CD4-positive, alpha-beta T cell treated with Interleukin-4 for 1 hour (primary cell): ENCODE results near the gene LRSAM1.

Experiments used
- DNase-seq, 2 donors: peaks; one replicate each; pipeline ENCODE4 v3.0.0-alpha.2; 2020 to 2022

LRSAM1 gene

DNA sequence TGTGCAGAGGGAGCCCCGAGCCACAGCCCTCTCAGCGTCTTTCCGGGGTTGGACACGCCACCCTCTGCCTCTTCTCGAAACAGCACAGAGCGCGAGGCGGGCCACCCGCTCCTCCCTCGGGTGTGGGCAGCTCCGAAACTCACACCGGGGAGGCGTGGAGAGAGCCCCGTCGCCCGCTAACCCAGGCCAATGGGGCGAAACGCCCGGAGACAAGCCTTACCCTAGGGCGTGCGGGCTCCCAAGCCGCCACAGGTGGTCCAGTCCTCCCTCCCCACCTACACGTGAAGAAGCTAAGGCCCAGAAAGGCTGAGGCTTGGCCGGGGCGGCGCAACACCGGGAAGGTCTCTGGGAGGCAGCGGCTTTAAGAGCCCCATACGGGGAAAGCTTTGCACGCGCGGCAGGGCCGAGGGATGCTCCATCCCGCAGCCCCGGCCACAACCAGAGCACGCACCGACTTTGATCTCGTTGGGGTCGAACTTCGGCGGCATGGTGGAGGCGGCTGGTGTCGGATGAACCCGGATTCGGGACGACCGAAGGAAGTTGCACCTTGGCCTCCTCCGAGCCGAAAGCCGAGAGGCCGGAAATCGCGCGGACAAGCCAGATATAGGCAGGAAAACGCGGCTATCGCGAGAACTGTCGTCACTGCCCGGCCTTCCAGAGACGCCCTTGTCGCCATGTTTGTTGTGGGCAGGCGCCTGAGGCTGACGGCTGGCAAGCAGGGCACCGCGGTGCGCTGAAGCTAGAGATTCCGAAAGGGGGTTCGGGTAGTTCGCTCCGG is at the start of gene LRSAM1, which contains the start of gene RPL12:
TSS of gene LRSAM1 (plus strand) at position 681 of the 778 bp plus-strand sequence. CDS start 3,018 bp downstream, outside the sequence.
TSS of gene RPL12 (minus strand) at position 577 of the 778 bp plus-strand sequence. CDS start at position 488, 89 bp downstream.
- peak; percentile 96 to 98 for DNase-seq

GRCh38 chr9:127402401-127403090 is 48.8 kb upstream of the LRSAM1 start:
- DNase-seq, result no peak

DNA sequence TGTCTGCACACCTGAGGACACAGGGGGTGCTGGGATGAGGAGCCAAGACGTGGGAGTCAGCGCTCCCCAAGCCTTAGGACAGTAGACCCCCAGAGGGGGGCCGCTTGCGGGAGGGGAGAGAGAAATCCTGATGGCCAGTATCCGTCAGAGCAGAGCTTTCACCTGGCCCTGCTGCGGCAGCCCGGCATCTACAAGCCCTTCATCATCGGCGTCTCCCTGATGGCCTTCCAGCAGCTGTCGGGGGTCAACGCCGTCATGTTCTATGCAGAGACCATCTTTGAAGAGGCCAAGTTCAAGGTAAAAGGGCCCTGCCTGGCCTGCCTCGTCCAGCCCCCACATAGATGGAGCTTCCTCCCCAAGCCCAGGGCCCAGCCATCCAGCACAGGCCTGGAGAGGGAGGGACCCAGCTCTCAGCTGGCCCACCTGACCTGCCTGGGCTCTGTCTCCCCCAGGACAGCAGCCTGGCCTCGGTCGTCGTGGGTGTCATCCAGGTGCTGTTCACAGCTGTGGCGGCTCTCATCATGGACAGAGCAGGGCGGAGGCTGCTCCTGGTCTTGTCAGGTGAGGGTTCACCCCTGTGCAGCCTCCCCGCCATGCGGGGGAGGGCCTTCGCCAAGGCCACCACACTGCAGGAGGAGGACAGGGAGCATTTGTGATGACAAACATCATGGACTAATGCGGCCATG is 47.7 kb upstream of the LRSAM1 start:
- no peak for DNase-seq

DNA sequence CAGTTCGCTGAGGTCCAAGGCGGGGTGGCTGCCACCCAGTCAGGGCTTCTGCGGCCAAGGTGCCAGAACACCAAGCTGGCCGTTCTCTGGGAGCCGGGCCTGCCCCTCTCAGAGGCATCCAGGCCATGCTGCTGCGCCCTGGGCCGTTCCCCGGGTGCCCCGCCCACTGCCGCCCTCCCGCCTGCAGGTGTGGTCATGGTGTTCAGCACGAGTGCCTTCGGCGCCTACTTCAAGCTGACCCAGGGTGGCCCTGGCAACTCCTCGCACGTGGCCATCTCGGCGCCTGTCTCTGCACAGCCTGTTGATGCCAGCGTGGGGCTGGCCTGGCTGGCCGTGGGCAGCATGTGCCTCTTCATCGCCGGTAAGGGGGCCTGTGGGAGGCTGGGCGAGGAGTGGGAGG is 46.7 kb upstream of the LRSAM1 start:
- DNase-seq, result no peak

DNA sequence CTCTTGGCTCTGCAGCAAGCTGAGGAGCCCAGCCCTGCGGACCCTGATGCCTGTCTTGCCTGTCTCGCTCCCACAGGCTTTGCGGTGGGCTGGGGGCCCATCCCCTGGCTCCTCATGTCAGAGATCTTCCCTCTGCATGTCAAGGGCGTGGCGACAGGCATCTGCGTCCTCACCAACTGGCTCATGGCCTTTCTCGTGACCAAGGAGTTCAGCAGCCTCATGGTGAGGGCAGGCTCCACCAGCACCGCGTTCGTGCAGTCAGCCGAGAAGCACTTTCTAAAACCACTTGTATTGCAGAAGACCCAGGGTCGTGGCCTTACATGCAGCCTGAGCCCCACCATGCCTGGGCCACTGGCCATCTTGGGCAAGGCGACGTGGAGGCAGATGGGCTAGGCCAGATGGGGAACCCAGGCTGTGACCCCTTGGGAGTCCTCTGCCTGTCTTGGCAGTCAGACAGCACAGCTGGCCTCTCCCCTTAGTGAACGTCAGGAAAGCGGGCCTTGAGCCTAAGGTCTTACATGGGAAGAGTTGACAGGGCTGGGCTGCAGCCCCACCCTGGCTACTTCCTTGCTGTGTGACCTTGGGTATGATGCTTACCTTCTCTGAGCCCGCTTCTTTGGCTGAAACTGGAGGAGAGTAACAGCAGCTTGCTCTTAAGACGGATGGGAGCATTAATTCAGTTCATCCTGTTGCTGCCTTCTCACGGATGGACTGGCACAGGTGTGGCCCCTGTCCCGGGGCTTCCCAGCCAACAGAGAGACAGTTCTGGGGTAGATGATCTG is 45.8 kb upstream of the LRSAM1 start:
- no peak for DNase-seq

GRCh38 chr9:127406799-127407491 is 44.4 kb upstream of the LRSAM1 start:
- DNase-seq, result no peak

DNA sequence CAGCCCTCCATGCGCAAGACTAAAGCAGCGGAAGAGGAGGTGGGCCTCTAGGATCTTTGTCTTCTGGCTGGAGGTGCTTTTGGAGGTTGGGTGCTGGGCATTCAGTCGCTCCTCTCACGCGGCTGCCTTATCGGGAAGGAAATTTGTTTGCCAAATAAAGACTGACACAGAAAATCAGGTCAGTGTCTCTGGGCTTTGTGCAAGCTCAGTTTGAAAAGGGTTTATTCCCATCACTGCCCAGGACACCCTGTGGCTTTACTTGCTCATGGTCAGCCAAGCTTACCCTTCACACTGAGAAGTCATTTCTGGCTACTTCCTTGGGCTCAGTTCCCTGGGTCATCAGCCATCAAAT is 43.8 kb upstream of the LRSAM1 start:
- DNase-seq, result no peak

DNA sequence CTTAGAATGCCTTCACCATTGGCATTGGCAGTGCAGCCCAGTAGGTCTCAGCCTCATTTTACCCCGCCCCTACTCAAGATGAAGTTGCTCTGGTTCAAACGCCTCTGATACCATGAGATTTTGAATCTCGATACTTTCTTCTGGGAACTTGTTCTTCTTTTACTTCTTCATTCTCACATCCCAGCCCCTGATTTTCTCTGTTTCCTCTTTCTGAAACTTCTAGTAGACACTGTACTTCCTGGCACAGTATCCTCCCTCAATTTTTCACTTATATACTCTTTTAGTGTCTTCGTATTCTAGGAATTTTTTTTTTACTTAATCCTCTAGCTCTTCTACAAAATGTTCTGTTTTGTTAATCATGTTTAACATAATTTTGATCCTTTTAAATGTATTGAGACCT is 40.2 kb upstream of the LRSAM1 start:
- DNase-seq, result no peak

DNA sequence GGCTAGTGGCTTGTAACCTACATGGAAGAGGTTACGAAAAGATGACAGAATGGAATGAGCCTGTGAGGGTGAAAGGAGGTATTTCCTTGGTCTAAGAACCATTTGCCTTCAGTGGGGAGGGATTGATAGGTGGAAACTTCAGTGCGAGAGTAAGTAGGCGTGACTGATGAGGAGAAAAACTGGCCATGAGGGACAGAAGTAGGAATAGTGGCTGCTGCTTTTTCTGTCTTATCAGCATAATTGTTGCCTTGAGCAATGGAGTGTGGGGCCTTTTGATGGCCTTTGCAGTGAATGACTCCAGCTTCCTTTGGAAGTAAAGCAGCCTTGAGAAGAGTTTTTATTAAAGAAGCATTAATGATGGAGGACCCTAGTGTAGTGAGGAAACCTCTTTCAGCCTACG is 36.2 kb upstream of the LRSAM1 start:
- DNase-seq, result no peak

DNA sequence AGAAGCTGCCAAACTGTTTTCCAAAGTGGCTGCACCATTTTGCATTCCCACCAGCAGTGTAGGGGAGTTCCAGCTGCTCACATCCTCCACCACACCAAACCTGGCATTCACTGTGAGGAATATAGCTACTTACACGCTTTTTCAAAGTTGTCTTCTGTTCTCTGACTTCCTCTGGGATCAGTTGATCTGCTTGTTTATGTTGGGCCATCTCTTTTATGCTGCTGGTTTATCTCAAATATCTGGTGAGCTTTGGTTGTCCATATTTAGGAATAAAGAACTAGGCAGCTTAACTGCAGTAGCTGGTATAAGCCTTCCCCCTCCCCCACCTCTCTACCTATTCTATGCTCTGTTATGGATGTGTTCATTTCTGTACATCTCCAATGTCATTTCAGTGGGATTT is 35.7 kb upstream of the LRSAM1 start:
- DNase-seq, result no peak

DNA sequence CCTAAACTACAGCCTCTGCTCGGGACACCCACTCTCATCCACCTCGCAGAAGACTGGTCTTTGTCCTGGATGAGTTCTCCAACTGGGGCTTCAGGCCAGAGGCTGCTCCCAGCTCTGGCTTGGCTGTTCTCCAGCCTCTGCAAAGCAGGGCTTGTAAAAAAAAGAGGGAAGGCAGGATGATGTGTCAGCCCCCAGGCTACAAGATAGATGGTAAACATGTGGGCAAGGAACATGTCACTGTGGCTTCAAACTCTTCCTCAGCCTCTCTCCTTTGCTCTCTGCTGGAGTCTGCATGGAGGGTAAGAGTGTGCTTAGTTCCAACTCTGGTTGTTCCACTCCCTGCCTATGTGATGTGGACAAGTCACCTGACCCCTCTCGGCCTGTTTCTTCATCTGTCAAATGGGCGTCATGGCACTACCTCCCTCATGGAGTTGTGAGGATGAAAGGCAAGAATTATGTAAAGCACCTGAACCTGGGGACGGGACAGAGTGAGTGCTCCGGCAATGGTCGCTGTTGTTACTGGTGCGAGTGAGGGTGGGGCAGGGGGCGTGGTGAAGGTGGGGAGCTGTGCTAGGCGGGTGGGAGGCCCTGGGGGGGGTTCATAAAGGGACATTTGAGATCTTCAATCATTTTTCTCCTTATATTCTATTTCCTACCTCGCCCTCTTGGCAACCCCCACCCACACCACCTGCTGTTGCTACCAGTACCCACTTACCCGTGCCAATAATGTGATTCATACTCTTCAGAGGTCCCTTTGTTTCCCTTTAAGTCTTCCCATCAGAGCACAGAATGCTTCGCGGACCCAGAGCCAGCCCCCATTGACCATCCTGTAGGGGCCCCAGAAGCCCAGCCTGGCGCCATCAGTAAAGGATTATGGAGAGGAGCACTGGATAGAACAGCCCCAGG is 33.9 kb upstream of the LRSAM1 start:
- DNase-seq, result no peak

GRCh38 chr9:127418037-127418471 is 33.3 kb upstream of the LRSAM1 start:
- peak; percentile 35 to 43 for DNase-seq

GRCh38 chr9:127419348-127419747 is 32.0 kb upstream of the LRSAM1 start:
- no peak for DNase-seq

GRCh38 chr9:127421057-127421456 is 30.3 kb upstream of the LRSAM1 start:
- no peak for DNase-seq

DNA sequence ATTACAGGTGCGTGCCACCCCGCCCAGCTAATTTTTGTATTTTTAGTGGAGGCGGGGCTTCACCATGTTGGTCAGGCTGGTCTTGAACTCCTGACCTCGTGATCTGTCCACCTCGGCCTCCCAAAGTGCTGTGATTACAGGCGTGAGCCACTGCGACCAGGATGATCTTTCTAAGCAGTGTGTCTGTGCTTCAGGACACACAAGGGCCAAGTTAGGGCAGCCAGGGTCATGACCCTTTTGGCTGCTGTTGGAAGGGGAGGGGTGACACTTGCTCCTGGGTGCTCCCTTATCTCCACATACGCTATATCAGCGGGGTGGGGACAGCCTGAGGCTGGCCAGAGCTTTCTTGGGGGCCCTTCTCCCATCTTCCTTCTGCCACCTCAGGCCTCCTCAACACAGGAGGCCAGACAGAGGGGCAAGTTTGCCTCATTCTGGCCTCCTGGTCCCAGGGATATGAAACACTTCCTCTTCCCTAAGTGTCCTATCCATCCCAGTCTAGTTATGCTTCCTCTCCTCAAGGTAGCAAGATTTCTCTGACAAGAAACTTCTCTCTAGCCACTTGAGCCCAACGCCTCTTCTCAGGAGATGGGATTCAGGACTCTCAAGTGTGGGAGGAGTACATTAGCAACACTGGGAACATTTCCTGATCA is 29.1 kb upstream of the LRSAM1 start:
- DNase-seq, result no peak

- DNase-seq, result no peak
These were observed 28.5 kb upstream of the LRSAM1 start for GRCh38 chr9:127422787-127423186.

GRCh38 chr9:127423476-127423933 is 27.8 kb upstream of the LRSAM1 start:
- no peak for DNase-seq

- DNase-seq, result peak; percentile 89 to 91
These were observed 27.2 kb upstream of the LRSAM1 start, which contains the start of gene ZNF79 for GRCh38 chr9:127423934-127424675. TSS of gene ZNF79 (plus strand) at chr9:127424382. CDS start at chr9:127424788, 406 bp downstream.

GRCh38 chr9:127424676-127424999 is 26.7 kb upstream of the LRSAM1 start:
- no peak for DNase-seq

- DNase-seq, result peak in 1 of 2 donors; percentile 17
These were observed 24.6 kb upstream of the LRSAM1 start for GRCh38 chr9:127426756-127427155.
